SIG-M5 (cell line): Measurements from ENCODE around the gene SBK1.

Experiments used
- DNase-seq: peaks from one replicate; lab custom pipeline; 2025; lab: John Stamatoyannopoulos, UW

Gene SBK1

DNA sequence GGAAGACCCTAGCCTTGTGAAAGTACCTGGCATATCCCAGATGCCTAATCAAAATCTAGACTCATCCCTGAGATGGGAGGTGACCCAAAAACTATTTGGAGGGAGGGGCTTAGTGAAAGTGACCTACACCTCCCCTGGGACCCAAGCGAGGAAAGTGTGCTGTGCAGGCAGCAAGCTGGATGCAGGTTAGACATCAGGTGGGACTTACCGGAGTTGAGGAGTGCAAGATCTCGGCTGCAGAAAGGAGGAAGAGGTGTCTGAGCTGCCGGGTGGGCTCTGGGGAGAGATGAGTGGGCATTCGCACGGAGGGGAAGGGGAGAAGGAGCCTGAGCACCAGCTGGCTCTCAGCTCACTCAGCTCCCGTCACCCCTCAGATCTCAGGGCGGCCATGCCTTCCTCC is 10.3 kb upstream of the SBK1 start:
- no peak for DNase-seq

DNA sequence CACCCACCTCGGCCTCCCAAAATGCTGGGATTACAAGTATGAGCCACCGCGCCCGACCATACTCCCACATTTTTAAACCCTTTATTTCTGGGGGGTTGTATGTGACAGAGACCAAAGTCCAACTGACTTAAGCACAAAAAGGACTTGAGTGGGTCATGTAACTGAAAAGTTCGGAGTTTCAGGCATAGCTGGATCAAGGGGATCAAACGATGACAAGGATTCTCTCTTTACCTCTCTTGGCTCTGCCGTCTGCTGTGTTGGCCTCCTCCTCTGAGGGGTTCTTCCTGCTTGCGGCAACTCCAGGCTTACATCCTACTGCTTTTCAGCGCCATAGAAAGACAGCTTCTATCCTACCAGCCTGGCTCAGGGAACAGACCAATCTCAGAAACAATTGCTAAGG is 9.2 kb upstream of the SBK1 start:
- no peak for DNase-seq

GRCh38 chr16:28283798-28284577 is 8.3 kb upstream of the SBK1 start:
- no peak for DNase-seq

GRCh38 chr16:28285649-28286048 is 6.7 kb upstream of the SBK1 start:
- DNase-seq, result no peak

DNA sequence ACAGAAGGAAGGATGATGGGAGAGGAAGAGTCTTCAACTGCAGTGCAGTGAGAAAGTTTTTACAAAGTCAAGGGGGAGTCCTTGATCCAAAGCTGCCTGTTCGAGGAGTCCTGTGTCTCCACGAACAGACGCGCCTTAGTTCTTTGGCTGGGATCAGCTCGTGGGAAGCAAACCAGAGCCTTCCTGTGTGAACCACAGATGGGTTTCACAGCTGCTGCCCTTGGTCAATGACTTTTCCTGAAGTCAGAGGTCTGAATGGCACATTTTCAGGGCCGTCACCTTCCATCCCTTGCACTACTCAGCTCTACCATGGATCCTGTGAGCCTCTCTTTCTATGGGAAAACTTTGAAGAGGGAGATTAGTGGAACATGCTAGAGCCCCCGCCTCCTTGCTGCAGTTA is 4.2 kb upstream of the SBK1 start:
- DNase-seq, result no peak

DNA sequence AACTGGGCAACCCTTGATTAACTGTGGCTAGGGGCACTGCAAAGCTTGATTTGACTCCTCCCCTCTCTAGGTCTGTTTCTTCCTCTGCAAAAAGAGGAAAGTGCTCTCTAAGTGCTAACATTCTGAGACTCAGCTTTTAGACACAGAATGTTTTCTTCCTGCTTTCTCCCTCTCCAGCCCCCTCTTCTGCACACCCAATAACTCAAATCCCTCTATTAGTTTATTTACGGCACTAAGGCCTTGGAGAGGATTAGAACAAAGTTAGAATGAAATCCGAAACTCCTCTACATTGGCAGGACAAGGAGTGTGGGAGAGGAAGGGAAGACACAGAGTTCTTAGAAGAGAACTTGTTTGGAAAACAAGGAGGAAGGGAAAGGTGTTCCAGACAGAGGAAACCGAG is 3.3 kb upstream of the SBK1 start:
- no peak for DNase-seq

DNA sequence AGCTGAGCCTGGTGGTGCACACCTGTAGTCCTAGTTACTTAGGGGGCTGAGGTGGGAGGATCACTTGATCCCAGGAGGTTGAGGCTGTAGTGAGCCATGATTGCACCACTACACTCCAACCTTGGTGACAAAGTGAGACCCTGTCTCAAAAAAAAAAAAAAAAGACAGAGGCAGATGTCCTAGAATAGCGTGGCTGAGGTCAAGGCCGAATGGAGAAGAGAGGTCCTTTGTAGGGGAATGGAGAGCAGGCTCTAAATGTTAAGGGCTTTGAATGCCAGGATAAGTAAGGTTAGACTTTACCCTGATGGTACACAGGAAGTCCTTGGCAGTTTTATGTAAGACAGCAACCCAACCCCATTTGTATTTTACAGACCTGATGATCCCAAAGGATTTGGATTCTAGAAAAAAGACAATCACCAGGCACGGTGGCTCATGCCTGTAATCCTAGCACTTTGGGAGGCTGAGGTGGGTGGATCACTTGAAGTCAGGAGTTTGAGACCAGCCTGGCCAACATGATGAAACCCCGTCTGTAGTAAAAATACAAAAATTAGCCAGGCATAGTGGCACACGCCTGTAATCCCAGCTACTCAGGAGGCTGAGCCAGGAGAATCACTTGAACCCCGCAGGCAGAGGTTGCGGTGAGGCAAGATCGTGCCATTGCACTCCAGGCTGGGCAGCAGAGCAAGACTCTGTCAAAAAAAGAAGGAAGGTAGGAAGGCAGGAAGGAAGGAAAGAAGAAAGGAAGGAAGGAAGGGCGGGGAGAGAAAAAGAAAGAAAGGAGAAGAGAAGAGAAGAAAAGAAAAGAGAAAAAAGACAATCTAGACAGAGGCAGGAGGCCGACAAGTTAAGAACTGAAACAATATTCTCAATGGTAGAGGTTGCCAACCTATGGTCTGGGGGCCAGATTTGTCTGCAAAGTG is 2.1 kb upstream of the SBK1 start:
- no peak for DNase-seq

GRCh38 chr16:28290859-28291254 is 1.5 kb upstream of the SBK1 start:
- DNase-seq, result no peak

GRCh38 chr16:28292731-28293600 is 641 bp downstream of the SBK1 start:
- DNase-seq, result no peak

DNA sequence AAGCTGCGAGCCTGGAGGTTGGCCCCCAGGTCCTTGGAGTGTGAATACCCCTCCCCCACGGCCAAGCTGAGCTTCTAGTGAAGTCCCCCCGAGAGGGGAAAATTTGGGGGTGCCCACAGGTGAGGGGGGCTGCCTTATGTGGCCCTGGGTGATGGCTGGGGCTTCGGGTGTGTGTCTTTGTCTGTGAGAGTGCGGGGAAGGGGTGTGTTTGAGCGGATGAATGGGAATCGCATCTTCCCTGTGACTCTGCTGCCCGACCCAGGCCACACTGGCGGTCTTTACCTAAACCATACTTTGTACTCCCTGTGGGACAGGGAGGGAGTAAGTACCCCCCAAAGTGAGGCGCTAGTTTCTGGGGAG is 1.3 kb downstream of the SBK1 start:
- no peak for DNase-seq

DNA sequence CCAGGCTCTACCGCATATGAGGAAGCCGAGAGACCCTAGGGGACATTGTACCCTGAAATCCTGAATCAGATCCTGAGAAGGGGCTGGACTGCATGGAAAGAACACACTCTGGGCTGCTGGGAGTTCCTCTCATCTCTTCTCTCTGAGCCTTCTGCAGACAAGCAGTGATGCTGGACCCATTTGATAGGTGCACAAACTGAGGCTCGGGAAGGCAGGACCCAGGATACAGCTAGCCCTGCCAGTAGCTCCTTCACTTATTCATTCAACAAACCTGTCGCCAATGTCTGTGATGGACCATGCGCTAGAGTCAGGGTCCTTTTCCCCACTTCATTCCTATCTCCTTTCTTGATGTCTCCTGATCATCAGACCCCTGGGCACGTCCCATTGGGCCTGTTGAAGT is 1.9 kb downstream of the SBK1 start:
- DNase-seq, result no peak

DNA sequence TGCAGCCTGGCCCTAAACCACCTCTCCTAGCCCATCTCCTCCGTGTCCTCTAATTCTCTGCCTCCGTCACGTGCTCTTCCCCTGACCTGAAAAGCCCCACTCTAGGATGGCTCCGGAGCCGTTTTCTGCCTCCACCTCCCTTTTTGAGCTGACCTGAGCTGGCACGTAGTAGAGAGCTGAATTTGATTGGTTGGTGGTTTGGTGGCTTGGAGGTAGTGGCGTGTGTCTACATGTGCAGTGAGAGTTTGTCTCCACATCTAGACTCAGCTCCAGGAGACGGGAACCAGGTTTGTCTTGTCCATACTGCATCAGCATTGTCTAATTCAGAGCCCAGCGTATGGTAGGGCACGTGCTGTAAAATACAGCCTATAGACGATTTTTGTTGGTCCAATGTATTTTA is 3.0 kb downstream of the SBK1 start:
- DNase-seq, result no peak

DNA sequence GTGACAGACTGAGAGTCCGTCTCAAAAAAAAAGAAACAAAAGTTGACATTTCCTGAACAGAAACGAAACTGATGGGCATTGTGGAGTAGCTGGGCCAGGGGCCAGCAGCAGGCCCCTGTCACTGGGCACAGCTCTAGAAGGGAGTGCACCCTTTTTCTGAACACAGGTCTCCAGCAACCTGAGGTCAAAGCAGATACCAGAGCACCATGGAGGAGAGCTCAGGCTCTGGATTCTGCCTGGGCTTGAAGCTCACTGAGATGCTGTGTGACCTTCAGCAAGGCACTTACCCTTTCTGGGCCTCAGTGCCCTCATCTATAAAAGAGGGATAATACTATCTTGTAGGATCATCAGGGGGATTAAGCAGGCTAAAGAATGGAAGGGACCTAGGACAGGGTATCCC is 5.0 kb downstream of the SBK1 start:
- DNase-seq, result no peak

DNA sequence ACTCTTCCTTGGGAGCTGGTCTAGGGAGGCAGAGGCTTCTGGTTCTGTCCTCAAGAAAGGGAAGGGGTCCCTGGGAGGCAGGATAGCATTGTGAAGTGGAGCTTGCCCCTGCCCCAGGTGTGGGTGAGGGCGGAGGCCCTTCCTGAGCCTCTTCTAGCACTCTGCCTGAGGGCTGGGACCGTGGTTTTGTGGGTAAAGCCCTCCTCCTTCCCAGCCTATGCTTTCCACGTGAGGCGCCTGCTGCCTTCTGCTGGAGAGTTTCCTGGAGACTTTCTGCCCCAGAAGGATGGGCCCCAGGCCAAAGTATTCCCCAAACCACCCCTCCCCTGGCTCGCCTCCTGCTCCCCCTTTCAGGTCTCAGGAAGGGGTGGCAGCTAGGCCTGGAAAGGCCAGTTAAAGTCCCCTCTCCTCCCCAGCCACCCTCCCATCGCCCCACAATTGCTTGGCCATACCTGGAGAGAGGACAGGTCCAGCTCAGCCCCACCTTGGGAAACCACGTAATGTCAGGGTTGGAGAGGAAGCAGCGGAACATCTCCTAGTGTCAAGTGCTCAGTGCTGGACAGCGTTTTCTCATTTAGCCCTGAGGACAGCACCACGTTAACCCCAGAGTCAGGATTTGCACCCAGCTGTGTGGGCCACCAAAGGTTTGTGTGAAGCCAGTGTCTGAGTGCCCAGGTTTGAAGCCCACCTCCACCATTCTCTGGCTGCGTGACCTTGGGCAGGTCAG is 5.6 kb downstream of the SBK1 start:
- no peak for DNase-seq

GRCh38 chr16:28298511-28298878 is 6.2 kb downstream of the SBK1 start:
- DNase-seq, result no peak

GRCh38 chr16:28300327-28300726 is 8.0 kb downstream of the SBK1 start:
- DNase-seq, result no peak

DNA sequence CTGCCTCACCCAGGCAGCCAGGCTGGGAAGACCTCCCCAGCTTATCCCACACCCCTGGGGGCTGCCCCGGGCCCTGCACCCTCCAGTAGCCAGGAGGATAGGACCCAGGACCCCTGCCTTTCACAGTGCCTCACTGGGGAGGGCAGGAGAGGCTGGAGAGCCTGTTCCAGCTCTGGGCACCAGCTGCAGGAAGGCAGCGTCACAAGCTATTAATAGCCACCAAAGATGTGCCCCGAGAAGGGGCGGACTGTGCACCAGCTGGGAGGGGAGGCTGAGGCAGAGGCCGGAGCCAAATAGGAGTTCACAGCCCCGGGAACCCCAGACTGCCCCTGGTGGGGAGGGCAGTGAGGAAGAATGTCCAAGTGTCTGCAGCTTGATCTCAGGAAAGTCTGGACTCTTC is 8.8 kb downstream of the SBK1 start:
- no peak for DNase-seq

- no peak for DNase-seq
Observed at GRCh38 chr16:28301620-28302019, 9.3 kb downstream of the SBK1 start.

GRCh38 chr16:28303132-28303531 is 10.8 kb downstream of the SBK1 start:
- DNase-seq, result no peak

GRCh38 chr16:28304214-28304613 is 11.9 kb downstream of the SBK1 start:
- DNase-seq, result no peak

DNA sequence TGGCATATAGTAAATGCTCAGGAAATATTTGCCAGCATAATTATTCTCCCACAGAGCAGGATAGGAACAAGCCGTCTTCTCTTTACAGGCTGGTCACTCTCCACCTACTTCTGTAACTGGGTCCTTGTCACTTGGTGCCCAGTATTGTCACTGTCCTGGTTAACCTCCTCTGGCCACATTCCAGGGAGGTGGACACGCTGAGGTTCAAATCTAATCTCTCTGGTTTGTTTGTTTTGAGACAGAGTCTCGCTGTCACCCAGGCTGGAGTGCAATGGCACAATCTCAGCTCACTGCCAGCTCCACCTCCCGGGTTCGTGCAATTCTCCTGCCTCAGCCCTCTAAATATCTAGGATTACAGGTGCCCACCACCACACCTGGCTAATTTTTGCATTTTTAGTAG is 15.6 kb downstream of the SBK1 start:
- DNase-seq, result no peak
